ENCODE results near the gene AMDHD2. TPM values are rescaled to one million over a fixed set of nuclear protein-coding genes. Genes with fewer than 3 reads are reported as not detected.

AMDHD2 gene
- total and polyA plus RNA-seq, 2 of the 8 experiments (the other 6 are each of a cell fraction or from before 2014, with no cell fraction given) = 43.0 to 54.6 TPM

DNA sequence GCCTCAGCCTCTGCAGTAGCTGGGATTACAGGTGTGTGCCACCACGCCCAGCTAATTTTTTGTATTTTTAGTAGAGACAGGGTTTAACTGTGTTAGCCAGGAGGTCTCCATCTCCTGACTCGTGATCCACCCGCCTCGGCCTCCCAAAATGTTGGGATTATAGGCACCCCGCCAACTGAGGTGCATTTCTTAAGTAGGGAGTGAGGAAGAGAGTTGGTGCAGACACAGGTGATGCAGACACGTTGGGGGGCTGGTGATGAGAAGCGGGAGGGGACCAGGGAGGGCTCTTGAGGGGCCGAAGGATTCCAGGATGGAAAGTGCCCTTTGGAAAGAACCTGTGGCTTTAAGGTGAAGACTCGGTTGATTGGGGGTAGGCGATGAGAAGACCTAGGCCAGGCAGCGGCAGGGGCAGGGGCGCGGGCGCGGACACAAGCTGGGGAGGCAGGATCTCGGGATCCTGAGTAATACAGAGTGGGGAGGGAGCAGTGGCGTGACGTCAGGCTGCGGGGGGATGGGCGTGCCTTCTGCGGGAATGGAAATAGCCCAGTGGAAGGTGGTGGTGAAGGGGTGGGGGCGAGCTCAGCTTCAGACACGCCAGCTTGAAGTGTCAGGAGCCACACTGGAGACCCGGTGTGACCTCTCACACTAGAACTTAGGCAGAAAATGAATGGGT, 8.9 kb upstream of the AMDHD2 start:
- peak overlapping the region; percentile 92; the same call in 1 of the 2 replicates for H2BK15ac ChIP-seq (ENCODE audit: low read length)
- peaks cover 8% of the 10 kb centered on the region; the same call in 1 of the 2 replicates for H3K23me2 ChIP-seq (ENCODE audit: low read depth, low read length)
- H3K4ac ChIP-seq (replicated peaks; ENCODE audit: insufficient read length, low read depth, low read length) = no peak overlapping the region
- peaks cover 0 to 3% (median 0%) of the 10 kb centered on the region in 4 experiments; a peak in 2 of 7 replicates for H3K27me3 ChIP-seq (replicated peaks in 1 of 4; ENCODE audit: control insufficient read depth in 3 of 4, extremely low read depth in 1 of 4, insufficient read depth in 3 of 4, low read length in 3 of 4)
- peak overlapping the region; percentile 80; the same call in 1 of the 2 replicates for H2BK20ac ChIP-seq (ENCODE audit: low read length)
- no peak overlapping the region for H3K14ac ChIP-seq (ENCODE audit: insufficient read length)
- no peak overlapping the region for H3K9ac ChIP-seq (replicated peaks in 1 of 4; ENCODE audit: extremely low read depth in 1 of 4, low read depth in 3 of 4, low read length in 3 of 4)
- H2BK120ac ChIP-seq (replicated peaks; ENCODE audit: low read depth, low read length) = no peak overlapping the region
- no peak overlapping the region for H3K56ac ChIP-seq (replicated peaks; ENCODE audit: insufficient read length, low read depth, low read length)
- H2AK5ac ChIP-seq (ENCODE audit: low read depth, low read length) = no peak overlapping the region
- H4K8ac ChIP-seq (ENCODE audit: extremely low read depth, insufficient read depth, low read length) = peak overlapping the region; percentile 60
- H3K79me1 ChIP-seq (ENCODE audit: low read depth, low read length) = peaks cover 7% of the 10 kb centered on the region; the same call in 1 of the 2 replicates
- peak overlapping the region; percentile 35; the same call in 1 of the 2 replicates for H2BK5ac ChIP-seq (ENCODE audit: low read depth, low read length)
- no peak overlapping the region for H2AFZ ChIP-seq (ENCODE audit: low read length)
- H2BK12ac ChIP-seq (ENCODE audit: low read depth, low read length) = peak overlapping the region; percentile 96; the same call in 1 of the 2 replicates
- DNase-seq (ENCODE audit: low read depth in 1 of 2, low spot score in 2 of 2) = no peak
- H3K9me3 ChIP-seq (ENCODE audit: insufficient read depth in 2 of 2, low read depth in 1 of 2, low read length in 1 of 2) = no peaks in the 10 kb centered on the region
- H3K4me3 ChIP-seq (ENCODE audit: extremely low read depth in 1 of 4, insufficient read depth in 2 of 4, low read depth in 3 of 4, low read length in 4 of 4) = peak overlapping the region in 1 of 4 experiments; percentile 37; a peak in 3 of 8 replicates
- TF ChIP-seq CREB1 (IDR thresholded peaks at IDR 0.05) (peak; percentile 88), RFX5 (IDR thresholded peaks at IDR 0.05; ENCODE audit: borderline replicate concordance, low read depth, low read length) (no peak), NANOG (IDR thresholded peaks at IDR 0.05; ENCODE audit: insufficient read depth, low read depth, low read length, poor library complexity, severe bottlenecking) (no peak)
- peak overlapping the region; percentile 39 to 71; a peak in 3 of 4 replicates for H3K4me2 ChIP-seq (ENCODE audit: insufficient read depth in 1 of 2, low read depth in 2 of 2, low read length in 2 of 2)
- peaks cover 19 to 23% of the 10 kb centered on the region in 2 experiments for H3K79me2 ChIP-seq (ENCODE audit: control insufficient read depth in 1 of 2, insufficient read depth in 2 of 2, low read length in 2 of 2)
- H3K4me1 ChIP-seq (replicated peaks in 1 of 4; ENCODE audit: control insufficient read depth in 3 of 4, insufficient read depth in 4 of 4, low read length in 3 of 4) = peaks cover 4 to 35% (median 22%) of the 10 kb centered on the region in 4 experiments
- POLR2A ChIA-PET (ENCODE audit: partially characterized antibody) = interaction anchor here (0.6 to 5.6 kb wide), 10 partner anchors 9 to 1194 kb away, joined by 3 to 44 read pairs (median 4); partner anchors contain the start of genes AMDHD2 and CEMP1
- H3K36me3 ChIP-seq (ENCODE audit: control insufficient read depth in 2 of 4, insufficient read depth in 4 of 4, low read length in 3 of 4) = no peaks in the 10 kb centered on the region
- H4K5ac ChIP-seq (ENCODE audit: insufficient read length, low read depth, low read length) = no peak overlapping the region
- H3K27ac ChIP-seq (ENCODE audit: low read depth, low read length) = no peak overlapping the region
- CTCF ChIA-PET (ENCODE audit: partially characterized antibody) = interaction anchor here (0.7 to 3.7 kb wide), 4 partner anchors 8 to 26 kb away, joined by 3 to 24 read pairs (median 4); no protein-coding TSS in a partner anchor
- no peak for FAIRE-seq
- H4K91ac ChIP-seq (replicated peaks; ENCODE audit: insufficient read length, low read length) = peak overlapping the region; percentile 25
- H4K20me1 ChIP-seq (replicated peaks in 1 of 2; ENCODE audit: control insufficient read depth in 1 of 2, insufficient read depth in 2 of 2, low read length in 2 of 2) = peaks cover 10 to 15% of the 10 kb centered on the region in 2 experiments
- H3K18ac ChIP-seq (ENCODE audit: extremely low read depth, low read length) = peak overlapping the region; percentile 5
- WGBS, 2 experiments (ENCODE audit: extremely low coverage in 1 of 2, insufficient coverage in 1 of 2, insufficient read length in 1 of 2, insufficient replicate concordance in 2 of 2, low coverage in 1 of 2, low lambda C conversion rate in 2 of 2, missing lambda C conversion rate in 1 of 2) = 55% methylated on average over 22 of the region's 24 CpGs; no CpG with 5 or more reads in 1 of the 2 experiments
- no peak overlapping the region for H3K23ac ChIP-seq (ENCODE audit: insufficient read length)

Data from H1 (cell line).